ENCODE results near the gene CUL7. TPM values are rescaled to one million over a fixed set of nuclear protein-coding genes. Genes with fewer than 3 reads are reported as not detected.
A peak's percentile ranks its signal among the peaks of the same experiment; 100 is the strongest.

The CUL7 gene
- total and polyA plus RNA-seq, 9 of the 15 experiments (the other 6 are each of a cell fraction or from before 2014, with no cell fraction given), result 0.44 to 20.1 (median 8.6) TPM

DNA sequence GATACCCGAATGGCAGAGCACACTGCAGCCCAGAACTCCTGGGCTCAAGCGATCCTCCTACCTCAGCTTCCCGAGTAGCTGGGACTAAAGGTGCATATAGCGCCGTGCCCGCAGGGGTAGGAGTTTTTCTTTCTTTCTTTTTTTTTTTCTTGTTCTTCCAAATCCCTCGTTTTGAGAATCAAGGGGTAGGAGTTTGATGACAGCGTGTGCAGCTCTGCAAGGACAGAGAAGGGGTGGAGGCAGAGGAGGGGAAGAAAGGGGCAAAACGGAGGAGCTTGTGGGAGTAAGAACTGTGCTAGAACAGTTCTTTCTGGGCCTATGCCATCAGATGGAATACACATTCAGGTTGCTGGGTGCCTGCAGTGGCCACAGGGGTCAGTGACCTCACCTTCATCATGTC, 16.9 kb downstream of the CUL7 start:
- no peaks in the 10 kb centered on the region; the same call in 1 of the 2 replicates for H4K20me1 ChIP-seq (replicated peaks; ENCODE audit: control insufficient read depth, insufficient read depth, low read length)
- peaks cover 6% of the 10 kb centered on the region for H3K9me1 ChIP-seq (ENCODE audit: control insufficient read depth, insufficient read depth, low read length)
- POLR2A ChIA-PET, result interaction anchor here (0.6 to 5.7 kb wide), 9 partner anchors 10 to 145 kb away, joined by 3 to 22 read pairs (median 4); partner anchors contain the start of genes CUL9, KLHDC3 and RRP36
- no peaks in the 10 kb centered on the region for H3K27me3 ChIP-seq (ENCODE audit: control insufficient read depth in 2 of 2, insufficient read depth in 2 of 2, low read length in 2 of 2)
- H3K36me3 ChIP-seq (ENCODE audit: control insufficient read depth, insufficient read depth, low read length), result peaks cover 75% of the 10 kb centered on the region
- no peak for DNase-seq (ENCODE audit: extremely low read depth in 1 of 4, low spot score in 3 of 4)
- CTCF ChIA-PET (ENCODE audit: low intra/inter-chr PET ratio), result interaction anchor here (0.5 kb wide), 1 partner anchor 13 kb away, joined by 4 read pairs; no protein-coding TSS in a partner anchor
- H3K27ac ChIP-seq (ENCODE audit: extremely low read depth, low read depth, low read length), result no peak overlapping the region
- no peaks in the 10 kb centered on the region for H3K79me2 ChIP-seq (ENCODE audit: control insufficient read depth, insufficient read depth, low read length)
- in situ Hi-C loops (cut with MboI) (no loop called here), intact Hi-C loops (cut with micrococcal nuclease) (no loop called here)
- H3K9me3 ChIP-seq (replicated peaks; ENCODE audit: control insufficient read depth, insufficient read depth, low read depth, low read length), result no peaks in the 10 kb centered on the region
- H3K4me2 ChIP-seq (ENCODE audit: insufficient read depth, low read length), result no peak overlapping the region
- TF ChIP-seq ZNF12 (CRISPR knock-in tag; IDR thresholded peaks at IDR 0.05) (no peak), ZFPM2 (CRISPR knock-in tag; IDR thresholded peaks at IDR 0.05) (no peak), ATF3 (IDR thresholded peaks at IDR 0.05) (no peak), ATF3 (CRISPR knock-in tag; conservative IDR thresholded peaks at IDR 0.05) (no peak), TCFL5 (CRISPR knock-in tag; conservative IDR thresholded peaks at IDR 0.05) (no peak), TCF15 (CRISPR knock-in tag; IDR thresholded peaks at IDR 0.05) (no peak), CTBP1 (IDR thresholded peaks at IDR 0.05; ENCODE audit: borderline replicate concordance) (no peak)
- TF ChIP-seq, protein P1, sequence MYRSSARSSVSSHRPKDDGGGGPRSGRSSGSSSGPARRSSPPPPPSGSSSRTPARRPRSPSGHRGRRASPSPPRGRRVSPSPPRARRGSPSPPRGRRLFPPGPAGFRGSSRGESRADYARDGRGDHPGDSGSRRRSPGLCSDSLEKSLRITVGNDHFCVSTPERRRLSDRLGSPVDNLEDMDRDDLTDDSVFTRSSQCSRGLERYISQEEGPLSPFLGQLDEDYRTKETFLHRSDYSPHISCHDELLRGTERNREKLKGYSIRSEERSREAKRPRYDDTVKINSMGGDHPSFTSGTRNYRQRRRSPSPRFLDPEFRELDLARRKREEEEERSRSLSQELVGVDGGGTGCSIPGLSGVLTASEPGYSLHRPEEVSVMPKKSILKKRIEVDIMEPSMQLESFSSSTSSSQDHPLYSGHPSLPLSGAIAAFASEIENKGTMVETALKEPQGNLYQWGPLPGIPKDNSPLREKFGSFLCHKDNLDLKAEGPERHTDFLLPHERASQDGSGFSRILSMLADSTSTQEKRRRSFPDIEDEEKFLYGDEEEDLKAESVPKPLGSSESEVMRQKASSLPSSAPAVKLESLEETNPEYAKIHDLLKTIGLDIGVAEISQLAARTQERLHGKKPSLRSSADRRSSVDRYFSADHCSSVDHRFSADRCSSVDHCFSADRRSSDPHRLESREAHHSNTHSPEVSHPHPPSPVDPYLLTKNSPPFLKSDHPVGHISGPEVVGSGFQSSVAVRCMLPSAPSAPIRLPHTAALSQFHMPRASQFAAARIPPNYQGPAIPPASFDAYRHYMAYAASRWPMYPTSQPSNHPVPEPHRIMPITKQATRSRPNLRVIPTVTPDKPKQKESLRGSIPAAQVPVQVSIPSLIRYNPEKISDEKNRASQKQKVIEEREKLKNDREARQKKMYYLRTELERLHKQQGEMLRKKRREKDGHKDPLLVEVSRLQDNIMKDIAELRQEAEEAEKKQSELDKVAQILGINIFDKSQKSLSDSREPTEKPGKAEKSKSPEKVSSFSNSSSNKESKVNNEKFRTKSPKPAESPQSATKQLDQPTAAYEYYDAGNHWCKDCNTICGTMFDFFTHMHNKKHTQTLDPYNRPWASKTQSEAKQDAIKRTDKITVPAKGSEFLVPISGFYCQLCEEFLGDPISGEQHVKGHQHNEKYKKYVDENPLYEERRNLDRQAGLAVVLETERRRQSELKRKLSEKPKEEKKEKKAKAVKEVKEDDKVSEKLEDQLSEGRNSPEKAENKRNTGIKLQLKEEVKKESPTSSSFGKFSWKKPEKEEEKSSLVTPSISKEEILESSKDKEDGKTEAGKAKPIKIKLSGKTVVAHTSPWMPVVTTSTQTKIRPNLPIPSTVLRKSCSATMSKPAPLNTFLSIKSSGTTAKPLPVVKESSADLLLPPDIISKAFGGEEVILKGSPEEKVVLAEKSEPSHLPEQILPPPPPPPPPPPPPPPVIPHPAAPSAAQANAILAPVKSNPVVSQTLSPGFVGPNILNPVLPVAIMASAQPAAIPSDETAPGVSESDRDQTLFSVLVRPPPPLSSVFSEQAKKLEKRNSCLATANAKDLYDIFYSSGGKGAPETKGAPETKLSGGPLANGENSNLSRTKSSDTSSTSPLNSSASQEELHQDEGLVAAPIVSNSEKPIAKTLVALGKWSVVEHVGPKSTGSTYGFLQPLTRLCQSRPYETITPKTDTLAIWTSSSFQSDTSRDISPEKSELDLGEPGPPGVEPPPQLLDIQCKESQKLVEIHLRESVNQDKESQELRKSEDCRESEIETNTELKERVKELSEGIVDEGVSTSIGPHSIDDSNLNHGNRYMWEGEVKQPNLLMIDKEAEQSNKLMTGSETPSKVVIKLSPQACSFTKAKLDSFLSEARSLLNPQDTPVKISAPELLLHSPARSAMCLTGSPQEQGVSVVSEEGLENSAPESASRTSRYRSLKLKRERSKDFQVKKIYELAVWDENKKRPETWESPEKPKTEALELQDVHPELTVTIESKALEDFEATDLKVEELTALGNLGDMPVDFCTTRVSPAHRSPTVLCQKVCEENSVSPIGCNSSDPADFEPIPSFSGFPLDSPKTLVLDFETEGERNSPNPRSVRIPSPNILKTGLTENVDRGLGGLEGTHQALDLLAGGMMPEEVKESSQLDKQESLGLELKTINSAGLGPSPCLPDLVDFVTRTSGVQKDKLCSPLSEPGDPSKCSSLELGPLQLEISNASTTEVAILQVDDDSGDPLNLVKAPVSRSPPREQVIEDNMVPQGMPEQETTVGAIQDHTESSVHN (IDR thresholded peaks at IDR 0.05; ENCODE audit: borderline replicate concordance in 1 of 2, low read depth in 1 of 2), result no peak
- 81% methylated on average over 7 of the region's 9 CpGs for WGBS (ENCODE audit: insufficient coverage, low coverage, missing lambda C conversion rate)
- H2AFZ ChIP-seq (ENCODE audit: low read depth, low read length), result no peak overlapping the region
- BruUV-seq (replicated peaks), result no TSS peak
- H3K4me1 ChIP-seq (replicated peaks in 1 of 2; ENCODE audit: control insufficient read depth in 2 of 2, insufficient read depth in 2 of 2, low read length in 2 of 2), result peaks cover 0 to 10% of the 10 kb centered on the region in 2 experiments; a peak in 3 of 5 replicates
- peak overlapping the region in 1 of 2 experiments; percentile 26; a peak in 1 of 4 replicates for H3K9ac ChIP-seq (ENCODE audit: insufficient read depth in 1 of 2, low read depth in 2 of 2, low read length in 2 of 2)
- H3K4me3 ChIP-seq, result no peak overlapping the region
- FAIRE-seq, result no peak
- no peak for ATAC-seq
